ENCODE measurements around the gene ZNF322.
A peak's percentile ranks its signal among the peaks of the same experiment; 100 is the strongest.
"Not testable (repeated sequence)": the region's sequence is repeated elsewhere in the genome, so short reads cannot be mapped to it uniquely, and the experiment has no call there.

Gene ZNF322

GRCh38 chr6:26659042-26659999, at the start of gene ZNF322:
TSS of gene ZNF322 (minus strand) at chr6:26659746. CDS start at chr6:26638553, 21,193 bp downstream.
- peak within 1 kb of the TSS; percentile 88 for H3K4me3 ChIP-seq (ENCODE audit: low read depth, low read length)

GRCh38 chr6:26705780-26706179, 46.2 kb upstream of the ZNF322 start:
- H3K4me3 ChIP-seq (ENCODE audit: low read depth, low read length), result not testable (repeated sequence)

DNA sequence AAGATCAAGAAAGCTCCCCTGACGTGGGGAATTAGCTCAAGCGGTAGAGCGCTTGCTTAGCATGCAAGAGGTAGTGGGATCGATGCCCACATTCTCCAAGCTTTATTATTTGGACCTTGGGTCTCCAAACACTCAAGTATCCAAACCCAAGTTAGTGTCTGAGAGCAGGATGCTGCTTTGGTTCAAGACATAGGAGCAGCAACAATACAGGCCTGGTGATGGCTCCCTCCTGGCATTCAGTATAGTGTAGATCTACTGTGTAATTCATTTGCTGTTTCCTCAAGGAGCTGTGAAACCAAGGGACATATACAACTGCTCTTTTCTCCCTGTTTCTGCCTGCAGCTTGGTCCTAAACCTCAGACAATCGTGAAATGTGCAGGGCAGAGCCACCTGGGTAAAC, 45.8 kb upstream of the ZNF322 start:
- H3K4me3 ChIP-seq (ENCODE audit: low read depth, low read length), result not testable (repeated sequence)

DNA sequence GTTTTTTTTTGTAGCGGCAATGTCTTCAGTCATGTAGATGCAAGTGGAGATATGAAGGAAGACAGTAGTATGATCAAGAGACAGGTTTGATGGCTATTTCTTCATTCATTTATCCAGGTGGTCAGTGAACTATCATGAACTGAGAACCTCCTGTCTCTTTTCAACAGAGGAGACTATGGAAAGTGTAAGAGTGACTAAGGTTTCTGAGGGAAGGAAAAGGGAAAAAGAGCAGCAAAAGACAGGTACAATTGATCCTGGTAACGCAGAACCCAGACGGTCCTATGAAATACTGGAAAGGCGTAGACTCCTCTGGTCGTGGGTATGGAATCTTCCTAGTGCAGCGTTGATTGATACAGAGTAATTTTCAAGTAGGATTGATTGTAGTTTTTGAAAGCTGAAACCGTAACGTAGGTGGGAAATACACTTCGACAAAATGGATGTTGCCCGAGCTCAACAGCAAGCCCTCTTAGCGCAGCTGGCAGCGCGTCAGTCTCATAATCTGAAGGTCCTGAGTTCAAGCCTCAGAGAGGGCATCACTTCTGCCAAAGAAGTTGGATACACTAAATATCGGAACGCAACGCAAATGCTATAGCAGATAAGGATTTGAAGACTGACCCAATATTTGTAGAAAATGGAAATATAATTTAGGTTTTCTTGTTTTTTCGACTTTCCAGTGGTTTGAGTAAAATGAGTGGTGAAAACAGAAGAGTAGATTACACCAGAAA, 41.6 kb upstream of the ZNF322 start:
- H3K4me3 ChIP-seq (ENCODE audit: low read depth, low read length), result not testable (repeated sequence)

DNA sequence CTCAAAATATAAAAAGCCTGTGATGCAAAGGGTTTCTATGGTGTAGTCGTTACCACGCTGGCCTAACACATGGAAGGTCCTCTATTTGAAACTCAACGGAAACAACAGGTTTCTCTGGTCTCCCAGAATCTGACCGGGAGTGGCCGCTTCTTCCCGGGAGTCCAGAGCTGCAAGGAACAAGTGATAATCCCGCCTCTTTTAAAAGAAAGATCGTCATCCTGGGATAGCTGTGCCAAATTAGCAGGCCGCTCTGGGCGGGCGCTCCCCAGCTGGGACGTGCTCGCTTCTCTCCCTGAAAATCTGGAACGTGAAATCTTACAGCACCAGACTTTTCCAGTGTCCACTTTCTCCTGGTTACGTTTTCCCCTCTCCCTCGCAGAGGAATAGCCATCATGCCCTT, 38.0 kb upstream of the ZNF322 start:
- not testable (repeated sequence) for H3K4me3 ChIP-seq (ENCODE audit: low read depth, low read length)

GRCh38 chr6:26689324-26689947, 29.9 kb upstream of the ZNF322 start:
- not testable (repeated sequence) for H3K4me3 ChIP-seq (ENCODE audit: low read depth, low read length)

DNA sequence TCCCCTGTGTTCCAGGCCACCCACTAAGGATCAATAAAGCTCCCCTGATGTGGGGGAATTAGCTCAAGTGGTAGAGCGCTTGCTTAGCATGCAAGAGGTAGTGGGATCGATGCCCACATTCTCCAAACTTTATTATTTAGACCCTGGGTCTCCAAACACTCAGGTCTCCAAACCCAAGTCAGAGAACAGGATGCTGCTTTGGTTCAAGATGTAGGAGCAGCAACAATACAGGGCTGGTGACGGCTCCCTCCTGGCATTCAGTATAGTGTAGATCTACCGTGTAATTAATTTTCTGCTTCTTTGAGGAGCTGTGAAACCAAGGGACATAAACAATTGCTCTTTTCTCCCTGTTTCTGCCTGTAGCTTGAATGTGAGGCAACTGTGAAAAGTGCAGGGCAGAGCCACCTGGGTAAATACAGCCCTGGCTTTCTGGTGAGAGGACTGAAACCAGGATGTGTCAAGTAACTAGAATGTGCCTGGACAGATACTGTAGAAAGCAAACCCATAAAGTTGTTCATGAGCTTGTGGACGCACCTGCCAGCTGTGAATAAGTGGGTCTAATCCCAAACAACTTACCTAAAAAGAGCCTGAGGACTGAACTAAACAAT, 23.0 kb upstream of the ZNF322 start:
- H3K4me3 ChIP-seq (ENCODE audit: low read depth, low read length), result not testable (repeated sequence)

GRCh38 chr6:26673287-26673686, 13.7 kb upstream of the ZNF322 start:
- not testable (repeated sequence) for H3K4me3 ChIP-seq (ENCODE audit: low read depth, low read length)

DNA sequence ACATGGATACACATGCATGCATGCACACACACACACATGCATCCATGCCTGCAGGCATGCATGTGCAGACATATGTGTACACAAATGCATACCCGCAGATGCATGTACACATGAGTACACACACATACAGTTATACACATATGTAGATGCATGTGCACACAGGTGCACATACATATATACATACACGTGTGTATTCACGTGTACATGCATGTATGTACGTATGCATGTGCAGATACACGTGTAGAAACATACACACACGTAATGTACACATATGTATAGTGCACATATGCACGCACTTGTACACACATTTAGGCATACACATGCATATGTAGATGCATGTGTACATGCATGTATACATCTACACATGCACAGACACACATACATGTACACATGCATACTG, 11.0 kb upstream of the ZNF322 start:
- H3K4me3 ChIP-seq (ENCODE audit: low read depth, low read length), result not testable (repeated sequence)

GRCh38 chr6:26670003-26670402, 10.5 kb upstream of the ZNF322 start:
- H3K4me3 ChIP-seq (ENCODE audit: low read depth, low read length), result not testable (repeated sequence)

- H3K4me3 ChIP-seq (ENCODE audit: low read depth, low read length), result peak overlapping the region; percentile 88
Measured at GRCh38 chr6:26660000-26660361, 435 bp upstream of the ZNF322 start.

- H3K4me3 ChIP-seq (ENCODE audit: low read depth, low read length), result no peak overlapping the region
Measured at GRCh38 chr6:26657256-26657655, 2.3 kb downstream of the ZNF322 start.

- H3K4me3 ChIP-seq (ENCODE audit: low read depth, low read length), result no peak overlapping the region
Measured at GRCh38 chr6:26653007-26653406, 6.5 kb downstream of the ZNF322 start.

DNA sequence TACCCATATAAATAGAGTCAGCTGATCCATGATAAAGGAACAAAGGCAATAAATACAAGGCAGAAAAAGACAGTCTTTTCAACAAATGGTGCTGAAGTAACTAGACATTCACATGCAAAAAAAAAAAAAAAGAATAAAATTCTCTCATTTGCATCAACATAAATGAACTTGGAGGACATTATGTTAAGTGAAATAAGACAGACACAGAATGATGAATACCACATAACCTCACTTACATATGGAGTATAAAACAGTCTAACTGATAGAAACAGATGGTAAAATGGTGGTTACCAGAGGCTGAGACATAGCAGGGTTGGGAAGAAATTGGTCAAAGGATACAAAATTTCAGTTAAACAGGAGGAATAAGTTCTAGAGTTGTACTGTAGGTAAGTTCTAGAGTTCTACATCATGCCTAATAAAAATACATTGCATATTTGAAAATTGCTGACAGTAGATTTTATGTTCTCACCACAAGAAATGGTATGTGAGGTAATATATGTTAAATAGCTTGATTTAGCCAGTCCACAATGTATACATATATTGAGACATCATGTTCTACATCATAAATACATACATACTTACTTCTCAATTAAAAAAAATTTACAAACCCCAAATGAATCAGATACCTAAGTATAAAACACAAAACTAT, 8.3 kb downstream of the ZNF322 start:
- H3K4me3 ChIP-seq (ENCODE audit: low read depth, low read length), result no peak overlapping the region

DNA sequence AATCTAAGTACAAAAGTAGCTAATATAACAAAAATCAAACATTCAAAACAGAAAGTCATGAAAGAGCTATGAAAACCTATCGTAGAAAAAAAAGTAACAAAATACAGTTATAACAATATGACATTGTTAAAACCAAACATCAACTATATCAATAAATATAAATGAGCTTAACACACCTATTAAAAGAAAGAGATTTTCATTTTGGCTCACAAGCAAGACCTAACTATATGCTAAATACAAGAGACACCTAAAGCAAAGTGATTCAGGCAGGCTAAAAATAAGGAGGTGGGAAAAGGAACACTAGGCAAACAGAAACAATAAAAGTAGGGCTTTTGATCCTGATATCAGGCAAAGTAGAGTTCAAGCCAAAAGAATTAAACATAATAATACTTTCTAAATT, 13.5 kb downstream of the ZNF322 start:
- no peak overlapping the region for H3K4me3 ChIP-seq (ENCODE audit: low read depth, low read length)

DNA sequence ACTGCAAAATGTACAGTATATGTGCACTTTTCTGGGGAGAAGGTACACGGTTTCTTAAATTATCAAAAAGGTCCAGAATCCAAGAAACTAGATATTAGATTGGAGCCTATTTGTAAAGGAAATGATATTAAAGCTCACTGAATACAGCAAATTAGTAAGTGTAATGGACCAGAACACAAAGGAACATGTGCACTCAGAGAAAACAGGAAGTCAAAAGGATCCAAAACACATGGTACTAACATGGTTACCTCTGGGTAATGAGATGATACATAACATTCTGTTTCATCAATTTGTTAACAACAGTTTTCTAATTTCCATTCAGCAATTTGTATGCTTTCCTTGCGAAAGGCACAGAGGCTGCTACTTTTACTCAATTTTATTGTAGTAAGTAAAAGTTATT, 18.7 kb downstream of the ZNF322 start:
- H3K4me3 ChIP-seq (ENCODE audit: low read depth, low read length), result no peak overlapping the region

- H3K4me3 ChIP-seq (ENCODE audit: low read depth, low read length), result no peak overlapping the region
Measured at GRCh38 chr6:26629359-26629758, 30.2 kb downstream of the ZNF322 start.

GRCh38 chr6:26627843-26628242, 31.7 kb downstream of the ZNF322 start:
- H3K4me3 ChIP-seq (ENCODE audit: low read depth, low read length), result no peak overlapping the region

- no peak overlapping the region for H3K4me3 ChIP-seq (ENCODE audit: low read depth, low read length)
Measured at GRCh38 chr6:26624557-26624956, 35.0 kb downstream of the ZNF322 start.

GRCh38 chr6:26623339-26623859, 36.1 kb downstream of the ZNF322 start:
- no peak overlapping the region for H3K4me3 ChIP-seq (ENCODE audit: low read depth, low read length)
